Lower leg skin (tissue), 4 donors: ENCODE data around the gene ITGB1BP1. TPM values are rescaled to one million over a fixed set of nuclear protein-coding genes. Genes with fewer than 3 reads are reported as not detected.

Experiments
- DNase-seq, 2 donors: peaks; one replicate each; pipeline ENCODE4 v3.0.0-alpha.2; 2019; ENCODE audit warnings: low spot score in 2 of 2
- H3K4me3 ChIP-seq: fragments of 200-600 bp; sonication (generic); 2 replicates; pipeline ENCODE4 v1.5.1; 2017; ENCODE audit warnings: mild to moderate bottlenecking, low read depth; ENCODE audit not compliant: poor library complexity, severe bottlenecking
- POLR2A ChIP-seq, 2 donors: fragments of 450-650 bp; IDR thresholded peaks; one replicate each; pipeline ENCODE4 v1.6.1; 2016 to 2017; ENCODE audit warnings: antibody characterized with exemption in 2 of 2, mild to moderate bottlenecking in 1 of 2, moderate library complexity in 1 of 2
- WGBS, 2 donors: methylation state at CpG; one replicate each; pipeline ENCODE4 v1.1.5; 2018; 5-methylcytosine and 5-hydroxymethylcytosine counted together
- intact Hi-C: fragments of 100-400 bp; cut with DNase I; formaldehyde crosslinking; loops from one replicate; pipeline ENCODE4 v1.15.0; 2023; ENCODE audit warnings: low total_unique reads
- total RNA-seq, 4 donors: library from RNA; depleted of rRNA; stranded (reverse); fragments of >200 nt; gene quantifications; one replicate each; pipeline ENCODE4 v1.1.0, GENCODE V29; 2016
- TF ChIP-seq, protein P1 (sequence below), 3 donors: fragments of 450-650 bp; IDR thresholded peaks; one replicate each; pipeline ENCODE4 v1.5.1; 2016; ENCODE audit warnings: antibody characterized with exemption in 3 of 3, mild to moderate bottlenecking in 3 of 3, moderate library complexity in 2 of 3

Gene ITGB1BP1
- total RNA-seq, 4 donors from 2014 or later: 22.4 to 30.1 (median 26.5) TPM

DNA sequence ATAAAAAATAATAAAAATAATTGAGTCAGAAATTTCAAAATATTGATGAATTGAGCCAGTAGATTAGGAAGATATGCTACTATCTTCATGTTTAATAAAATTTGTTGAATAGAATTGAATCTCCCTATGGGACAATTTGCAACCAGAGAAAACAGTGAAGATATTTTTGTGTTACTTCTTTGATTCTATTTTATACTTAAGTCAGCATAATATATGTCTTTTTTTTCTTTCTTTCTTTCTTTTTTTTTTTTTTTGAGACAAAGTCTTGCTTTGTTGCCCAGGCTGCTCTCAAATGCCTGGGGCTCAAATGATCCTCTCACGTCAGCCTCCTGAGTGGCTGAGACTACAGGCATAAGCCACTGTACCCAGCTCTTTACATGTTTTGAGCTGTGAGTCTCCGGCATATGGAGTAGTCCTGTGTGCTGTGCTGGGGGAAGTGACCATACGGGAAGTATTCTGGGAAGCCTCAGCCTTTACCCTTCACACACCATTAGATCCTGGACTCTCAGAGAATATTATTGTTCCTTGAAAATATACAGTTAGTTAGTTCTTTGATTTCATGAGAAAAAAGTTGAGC, 37.2 kb upstream of the ITGB1BP1 start:
- 79 to 96% methylated on average over 3 of the region's 3 CpGs for WGBS, 2 donors
- H3K4me3 ChIP-seq: no peak overlapping the region
- intact Hi-C loops: loop anchor here (1.0 kb wide), 1 partner anchor 42 kb away; no protein-coding TSS in a partner anchor
- TF ChIP-seq, protein P1, sequence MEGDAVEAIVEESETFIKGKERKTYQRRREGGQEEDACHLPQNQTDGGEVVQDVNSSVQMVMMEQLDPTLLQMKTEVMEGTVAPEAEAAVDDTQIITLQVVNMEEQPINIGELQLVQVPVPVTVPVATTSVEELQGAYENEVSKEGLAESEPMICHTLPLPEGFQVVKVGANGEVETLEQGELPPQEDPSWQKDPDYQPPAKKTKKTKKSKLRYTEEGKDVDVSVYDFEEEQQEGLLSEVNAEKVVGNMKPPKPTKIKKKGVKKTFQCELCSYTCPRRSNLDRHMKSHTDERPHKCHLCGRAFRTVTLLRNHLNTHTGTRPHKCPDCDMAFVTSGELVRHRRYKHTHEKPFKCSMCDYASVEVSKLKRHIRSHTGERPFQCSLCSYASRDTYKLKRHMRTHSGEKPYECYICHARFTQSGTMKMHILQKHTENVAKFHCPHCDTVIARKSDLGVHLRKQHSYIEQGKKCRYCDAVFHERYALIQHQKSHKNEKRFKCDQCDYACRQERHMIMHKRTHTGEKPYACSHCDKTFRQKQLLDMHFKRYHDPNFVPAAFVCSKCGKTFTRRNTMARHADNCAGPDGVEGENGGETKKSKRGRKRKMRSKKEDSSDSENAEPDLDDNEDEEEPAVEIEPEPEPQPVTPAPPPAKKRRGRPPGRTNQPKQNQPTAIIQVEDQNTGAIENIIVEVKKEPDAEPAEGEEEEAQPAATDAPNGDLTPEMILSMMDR (IDR thresholded peaks at IDR 0.05): no peak
- no peak for TF ChIP-seq POLR2A (IDR thresholded peaks at IDR 0.05)
- peak in 1 of 2 donors; percentile 5 for DNase-seq

DNA sequence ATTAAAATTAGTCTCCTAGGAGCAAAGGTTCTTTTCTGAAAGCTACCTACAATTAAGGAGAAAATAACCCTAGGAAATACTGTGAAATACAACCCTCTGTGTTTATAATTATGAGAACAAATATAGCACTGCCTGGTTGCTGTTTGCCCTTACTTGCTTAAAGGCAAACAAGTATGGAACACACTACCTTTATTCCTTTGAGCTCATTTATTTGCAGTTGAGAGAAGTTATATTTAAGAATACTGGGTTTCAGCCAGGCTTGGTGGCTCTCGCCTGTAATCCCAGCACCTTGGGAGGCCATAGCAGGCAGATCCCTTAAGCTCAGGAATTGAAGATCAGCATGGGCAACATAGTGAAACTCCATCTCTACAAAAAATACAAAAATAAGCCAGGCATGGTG, 27.9 kb upstream of the ITGB1BP1 start:
- H3K4me3 ChIP-seq: no peak overlapping the region
- DNase-seq: no peak
- intact Hi-C loops: no loop called here
- TF ChIP-seq, protein P1 (IDR thresholded peaks at IDR 0.05): no peak
- TF ChIP-seq POLR2A (IDR thresholded peaks at IDR 0.05): no peak
- 94 to 100% methylated on average over 1 of the region's 1 CpG for WGBS, 2 donors

DNA sequence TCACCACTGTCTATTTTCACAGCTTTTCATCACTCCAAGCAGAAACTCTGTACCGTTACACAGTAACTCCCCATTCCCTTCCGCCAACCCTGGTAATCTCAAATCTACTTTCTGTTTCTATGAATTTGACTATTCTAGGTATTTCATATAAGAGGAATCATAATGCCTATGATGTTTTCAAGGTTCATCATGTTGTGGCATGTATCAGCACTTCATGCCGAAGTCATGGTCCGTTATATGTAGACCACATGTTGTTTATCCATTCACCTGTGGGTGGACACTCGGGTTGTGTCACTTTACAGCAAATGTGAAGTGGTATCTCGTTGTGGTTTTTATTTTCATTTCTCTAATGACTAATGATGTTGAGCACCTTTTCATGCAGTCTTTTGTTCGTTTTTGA, 21.8 kb upstream of the ITGB1BP1 start:
- intact Hi-C loops: no loop called here
- H3K4me3 ChIP-seq: no peak overlapping the region
- TF ChIP-seq POLR2A (IDR thresholded peaks at IDR 0.05): no peak
- TF ChIP-seq, protein P1 (IDR thresholded peaks at IDR 0.05): no peak
- no peak for DNase-seq
- WGBS, 2 donors: 90 to 93% methylated on average over 7 of the region's 7 CpGs

DNA sequence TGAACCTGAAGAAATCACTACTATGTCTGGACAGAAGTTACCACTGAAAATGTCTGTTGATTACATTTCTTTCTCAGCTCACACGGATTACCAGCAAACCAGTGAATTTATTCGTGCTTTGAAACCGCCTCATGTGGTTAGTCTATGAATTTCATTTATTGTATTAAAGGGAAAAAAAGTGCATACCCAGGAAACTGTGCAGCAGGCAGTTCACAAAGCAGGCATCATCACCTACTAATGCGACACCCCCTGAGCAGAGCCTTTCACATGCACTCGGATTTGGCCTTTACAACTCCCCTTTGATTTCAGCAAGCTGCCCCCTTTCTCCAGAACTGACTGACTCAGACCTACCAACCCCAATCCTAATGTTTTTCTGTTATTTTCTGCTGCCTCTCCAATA, 20.2 kb upstream of the ITGB1BP1 start:
- 89 to 94% methylated on average over 5 of the region's 5 CpGs for WGBS, 2 donors
- no peak overlapping the region for H3K4me3 ChIP-seq
- intact Hi-C loops: no loop called here
- TF ChIP-seq POLR2A (IDR thresholded peaks at IDR 0.05): no peak
- TF ChIP-seq, protein P1 (IDR thresholded peaks at IDR 0.05): no peak
- DNase-seq: no peak

DNA sequence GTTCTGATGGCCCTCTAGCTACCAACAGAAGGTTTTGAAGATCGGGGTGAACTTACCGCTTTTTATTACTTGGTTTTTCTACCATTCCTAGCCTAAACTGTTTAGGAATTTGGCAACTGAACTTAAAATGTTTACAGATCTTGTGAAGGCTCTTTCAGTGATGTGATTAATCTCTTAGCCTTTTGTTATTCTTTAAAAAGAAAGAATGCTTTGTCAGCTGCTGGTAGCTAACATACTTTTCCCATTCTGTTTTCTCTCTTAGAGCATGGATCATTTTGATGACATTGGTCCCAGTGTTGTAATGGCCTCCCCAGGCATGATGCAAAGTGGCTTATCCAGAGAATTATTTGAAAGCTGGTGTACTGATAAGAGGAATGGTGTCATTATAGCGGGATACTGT, 18.2 kb upstream of the ITGB1BP1 start:
- no peak for TF ChIP-seq POLR2A (IDR thresholded peaks at IDR 0.05)
- TF ChIP-seq, protein P1 (IDR thresholded peaks at IDR 0.05): no peak
- no peak overlapping the region for H3K4me3 ChIP-seq

More for the DNA sequence above, 18.2 kb upstream of the ITGB1BP1 start:
- WGBS, 2 donors: 75 to 93% methylated on average over 3 of the region's 3 CpGs
- no peak for DNase-seq
- intact Hi-C loops: no loop called here
